Heart right ventricle (tissue), 16 donors: Measurements from ENCODE around the gene R3HDM2. TPM values are rescaled to one million over a fixed set of nuclear protein-coding genes. Genes with fewer than 3 reads are reported as not detected.

Experiments
- ATAC-seq, 8 donors: fragments of 200-7000 bp; cut with Tn5 transposase; one replicate each; pipeline ENCODE4 v1.9.1; 2020; ENCODE audit warnings: mild to moderate bottlenecking in 8 of 8, moderate library complexity in 8 of 8, moderate number of reproducible peaks in 1 of 8
- DNase-seq, 2 donors: peaks; one replicate each; pipeline ENCODE4 v3.0.0-alpha.2; 2020
- H3K27ac ChIP-seq, 10 donors: fragments of 200-600 bp; sonication (generic) in 2 of 10; one replicate each; pipeline versions ENCODE4 v1.5.0 to v1.8.0; 2020 to 2022; ENCODE audit warnings: mild to moderate bottlenecking in 3 of 10
- H3K27me3 ChIP-seq, 7 donors: fragments of 200-600 bp; one replicate each; pipeline ENCODE4 v1.8.0; 2021 to 2022; ENCODE audit warnings: mild to moderate bottlenecking in 2 of 7
- H3K36me3 ChIP-seq, 9 donors: fragments of 200-600 bp; sonication (generic) in 1 of 9; one replicate each; pipeline versions ENCODE4 v1.5.0 to v1.8.0; 2020 to 2022; ENCODE audit warnings: mild to moderate bottlenecking in 2 of 9
- H3K4me1 ChIP-seq, 9 donors: fragments of 200-600 bp; sonication (generic) in 1 of 9; one replicate each; pipeline versions ENCODE4 v1.5.0 to v1.8.0; 2020 to 2022; ENCODE audit warnings: mild to moderate bottlenecking in 4 of 9
- H3K4me3 ChIP-seq, 10 donors: fragments of 200-600 bp; sonication (generic) in 2 of 10; one replicate each; pipeline versions ENCODE4 v1.5.0 to v1.8.0; 2020 to 2022; ENCODE audit warnings: mild to moderate bottlenecking in 7 of 10, moderate library complexity in 2 of 10
- H3K9me3 ChIP-seq, 11 donors: fragments of 200-600 bp in 10 of 11; sonication (generic) in 2 of 11; one replicate each; pipeline versions ENCODE4 v1.5.0 to v1.8.0; 2013 to 2022; ENCODE audit warnings: mild to moderate bottlenecking in 2 of 11, control low read depth in 1 of 11, moderate library complexity in 1 of 11
- CTCF ChIP-seq, 9 donors: fragments of 200-600 bp; sonication (generic) in 2 of 9; IDR thresholded peaks; one replicate each; pipeline versions ENCODE4 v1.5.0 to v1.8.0; 2021 to 2022; ENCODE audit warnings: antibody characterized with exemption in 9 of 9, mild to moderate bottlenecking in 5 of 9, moderate library complexity in 1 of 9
- WGBS, 2 donors: extraction: QIAGEN DNeasy Blood & Tissue Kit; methylation state at CpG; one replicate each; pipeline ENCODE4 v1.1.7; 2013; ENCODE audit warnings: inconsistent platforms in 1 of 2; 5-methylcytosine and 5-hydroxymethylcytosine counted together
- intact Hi-C, 10 donors: fragments of 100-400 bp; cut with DNase I; formaldehyde crosslinking; loops; one replicate each; pipeline versions ENCODE4 v1.11.1 to v1.14.2; 2022
- polyA plus RNA-seq, 2 donors: library from polyadenylated mRNA; stranded (reverse); fragments of 200-250 nt; gene quantifications; one replicate each; pipeline ENCODE4 v1.2.3, GENCODE V29; 2013
- total RNA-seq, 10 donors: library from RNA; stranded (reverse); fragmentation: NEBNext Ultra II Directional in 3 of 10; extraction: Animal tissue kit (Norgen Biotek cat#: 25700) in 3 of 10; gene quantifications; one replicate each; pipeline versions ENCODE4 v1.2.1 to v1.2.4, GENCODE V29; 2021 to 2023
- donor health status: Arrhythmogenic right ventricular cardiomyopathy.
- donor health status: ischemic (EF 13 %, LVEDD 7.1; RV severe dilation, severe dysfunction).
- donor health status: healthy with polysubstance abuse.
- donor health status: DM: no; HTN: yes; CAD: no.
- donor health status: DM: no; HTN: no; CAD: no.
- donor health status: ischemic (EF 25% LVEDD 6.9; RV normal size, moderate dysfunction).
- donor health status: ischemic (EF 25% LVEDD 5.7; RV mildly dilated, moderate dysfunction).
- donor health status: healthy.
- donor health status: DM: yes; HTN: yes; CAD: no.
- donor health status: Ischemic cardiomyopathy.
- donor health status: ischemic (EF 35%, LVEDD 5.7; RV mildly dilated, moderate dysfunction).
- donor health status: nonischemic (EF 11% LVEDD 7.7; RV severe dilation, severe dysfunction).
- donor health status: DM: yes; HTN: yes; CAD: no.
- donor health status: PGD.
- donor health status: ischemic (EF 29% LVEDD 5.4; RV normal size, mild dysfunction).
- donor health status: nonischemic (EF 23%, LVEDD 6.1; RV moderate dilation, normal function).

The R3HDM2 gene
- total and polyA plus RNA-seq, 12 donors, result 15.5 to 107 (median 73.9) TPM

- no peak for ATAC-seq
- intact Hi-C loops, result no loop called here
- no peak overlapping the region for H3K27ac ChIP-seq
- H3K4me3 ChIP-seq, result no peak overlapping the region
- H3K27me3 ChIP-seq, result peaks cover 16 to 95% (median 91%) of the 10 kb centered on the region in 7 donors
- peaks cover 0 to 27% (median 10%) of the 10 kb centered on the region in 9 donors for H3K4me1 ChIP-seq
- no peak for TF ChIP-seq CTCF (IDR thresholded peaks at IDR 0.05)
- WGBS, 2 donors, result 54 to 55% methylated on average over 22 of the region's 22 CpGs
- DNase-seq, result no peak
- no peaks in the 10 kb centered on the region for H3K9me3 ChIP-seq
- H3K36me3 ChIP-seq, result no peaks in the 10 kb centered on the region
These were observed 207.4 kb downstream of the R3HDM2 start for GRCh38 chr12:57223191-57224165.

GRCh38 chr12:57222286-57223190, 208.3 kb downstream of the R3HDM2 start:
- 46 to 55% methylated on average over 13 of the region's 13 CpGs for WGBS, 2 donors
- Histone ChIP-seq H3K36me3 (no peaks in the 10 kb centered on the region), H3K27ac (no peak overlapping the region), H3K4me3 (no peak overlapping the region), H3K4me1 (peaks cover 0 to 34% (median 13%) of the 10 kb centered on the region in 9 donors), H3K9me3 (no peaks in the 10 kb centered on the region), H3K27me3 (peaks cover 16 to 100% (median 98%) of the 10 kb centered on the region in 7 donors)
- no peak for TF ChIP-seq CTCF (IDR thresholded peaks at IDR 0.05)
- no peak for ATAC-seq
- intact Hi-C loops, result no loop called here
- DNase-seq, result no peak

GRCh38 chr12:57221169-57221917, 209.5 kb downstream of the R3HDM2 start:
- H3K36me3 ChIP-seq, result no peaks in the 10 kb centered on the region
- H3K27me3 ChIP-seq, result peaks cover 18 to 99% (median 98%) of the 10 kb centered on the region in 7 donors
- DNase-seq (no peak), ATAC-seq (no peak)
- WGBS, 2 donors, result 23 to 30% methylated on average over 23 to 24 of the region's 24 CpGs
- H3K4me3 ChIP-seq, result no peak overlapping the region
- H3K27ac ChIP-seq, result no peak overlapping the region
- TF ChIP-seq CTCF (IDR thresholded peaks at IDR 0.05), result no peak
- no peaks in the 10 kb centered on the region for H3K9me3 ChIP-seq
- peaks cover 2 to 34% (median 19%) of the 10 kb centered on the region in 9 donors for H3K4me1 ChIP-seq
- intact Hi-C loops, result no loop called here
